Stomach (tissue), 9 donors: ENCODE results near the gene LRP6. TPM values are rescaled to one million over a fixed set of nuclear protein-coding genes. Genes with fewer than 3 reads are reported as not detected.

Experiments used
- DNase-seq, 2 donors: peaks; one replicate each; pipeline versions ENCODE4 v3.0.0 to v3.0.0-alpha.2; 2013 to 2019
- H3K27ac ChIP-seq, 5 donors: fragments of 200-600 bp in 4 of 5; sonication (generic) in 4 of 5; one replicate each; pipeline ENCODE4 v1.5.1; 2013 to 2019; ENCODE audit warnings: mild to moderate bottlenecking in 1 of 5, moderate library complexity in 1 of 5
- H3K27me3 ChIP-seq, 3 donors: fragments of 200-600 bp; sonication (generic); one replicate each; pipeline ENCODE4 v1.5.1; 2017 to 2019; ENCODE audit warnings: mixed run types in 1 of 3
- H3K36me3 ChIP-seq, 4 donors: fragments of 200-600 bp; sonication (generic); 1 replicate in 3 of 4; 2 replicates in 1 of 4; pipeline ENCODE4 v1.5.1; 2016 to 2019
- H3K4me1 ChIP-seq, 4 donors: fragments of 200-600 bp; sonication (generic); one replicate each; pipeline ENCODE4 v1.5.1; 2016 to 2019
- H3K4me3 ChIP-seq, 4 donors: fragments of 200-600 bp; sonication (generic) in 3 of 4; one replicate each; pipeline ENCODE4 v1.5.1; 2016 to 2019; ENCODE audit warnings: mild to moderate bottlenecking in 1 of 4
- H3K9me3 ChIP-seq, 4 donors: fragments of 200-600 bp; sonication (generic); one replicate each; pipeline ENCODE4 v1.5.1; 2016 to 2019
- EP300 ChIP-seq: sonication (generic); formaldehyde crosslinking; IDR thresholded peaks from one replicate; pipeline ENCODE4 v1.6.1; 2017; ENCODE audit warnings: antibody characterized with exemption
- POLR2A ChIP-seq, 4 donors: fragments of 450-650 bp; IDR thresholded peaks; one replicate each; pipeline ENCODE4 v1.6.1; 2016; ENCODE audit warnings: antibody characterized with exemption in 4 of 4, control low read depth in 2 of 4, mild to moderate bottlenecking in 1 of 4, moderate library complexity in 1 of 4
- POLR2AphosphoS5 ChIP-seq, 3 donors: sonication (generic); formaldehyde crosslinking; IDR thresholded peaks; one replicate each; pipeline ENCODE4 v1.6.1; 2016; ENCODE audit warnings: antibody characterized with exemption in 3 of 3
- WGBS, 5 donors: extraction: QIAGEN DNeasy Blood & Tissue Kit in 3 of 5; methylation state at CpG; one replicate each; pipeline versions ENCODE4 v1.1.5 to v1.1.7; 2013 to 2018; 5-methylcytosine and 5-hydroxymethylcytosine counted together
- intact Hi-C: fragments of 100-400 bp; cut with DNase I; formaldehyde crosslinking; loops from one replicate; pipeline ENCODE4 v1.15.1; 2023; ENCODE audit warnings: low total_unique reads
- polyA plus RNA-seq, 3 donors: library from polyadenylated mRNA; stranded (reverse); fragments of 200-250 nt; gene quantifications; one replicate each; pipeline ENCODE4 v1.2.3, GENCODE V29; 2013
- total RNA-seq, 5 donors: library from RNA; depleted of rRNA; stranded (reverse); fragments of >200 nt; gene quantifications; one replicate each; pipeline versions ENCODE4 v1.1.0 to v1.2.3, GENCODE V29; 2014 to 2016
- TF ChIP-seq, protein P1 (sequence below), 7 experiments: fragments of 450-650 bp in 4 of 7; fragments of 200-600 bp in 3 of 7; sonication (generic) in 3 of 7; IDR thresholded peaks; one replicate each; pipeline ENCODE4 v1.5.1; 2016 to 2019; ENCODE audit warnings: antibody characterized with exemption in 7 of 7, control low read depth in 2 of 7, mild to moderate bottlenecking in 1 of 7
- donor health status: healthy with polysubstance abuse.
- donor health status: Bipolar disorder and iron deficiency.
- donor health status: healthy.

The LRP6 gene
- total and polyA plus RNA-seq, 8 donors = 2.7 to 113 (median 36.8) TPM

DNA sequence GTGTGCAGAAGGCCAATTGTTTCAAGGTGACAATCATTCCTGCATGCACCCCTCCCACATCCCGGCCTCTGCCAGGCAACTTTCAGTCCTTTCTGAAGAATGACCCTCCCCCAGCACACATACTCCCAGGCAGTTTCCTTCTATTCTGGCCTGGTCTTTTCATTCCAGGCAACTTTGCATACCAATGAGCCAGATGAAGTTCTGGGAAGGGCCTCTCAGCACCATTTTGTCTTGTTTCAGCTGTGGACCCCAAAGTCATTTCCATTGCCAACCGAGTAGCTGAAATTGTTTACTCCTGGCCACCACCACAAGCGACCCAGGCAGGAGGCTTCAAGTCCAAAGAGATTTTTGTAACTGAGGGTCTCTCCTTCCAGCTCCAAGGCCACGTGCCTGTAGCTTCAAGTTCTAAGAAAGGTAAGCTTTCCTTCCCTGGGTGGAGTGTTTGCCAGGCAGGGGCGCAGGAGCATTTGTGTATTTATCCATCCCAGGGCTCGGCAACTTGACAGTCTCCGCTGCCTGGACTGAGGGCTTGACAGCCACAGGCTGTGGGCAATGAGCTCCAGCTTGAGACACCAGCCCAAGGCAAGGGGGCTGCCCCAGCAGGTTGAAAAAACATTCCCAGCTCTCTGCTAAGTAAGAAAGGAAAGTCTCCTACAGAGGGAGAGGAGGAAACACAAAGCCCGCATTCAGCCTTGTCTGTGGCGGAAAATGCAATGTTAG is 179.7 kb downstream of the LRP6 start:
- H3K36me3 ChIP-seq = peaks cover 0 to 7% (median 3%) of the 10 kb centered on the region in 4 donors
- no peaks in the 10 kb centered on the region for H3K9me3 ChIP-seq
- no peak overlapping the region for H3K27ac ChIP-seq
- no peaks in the 10 kb centered on the region for H3K27me3 ChIP-seq
- peaks cover 0 to 5% (median 0%) of the 10 kb centered on the region in 4 donors for H3K4me1 ChIP-seq
- no peak for DNase-seq
- TF ChIP-seq EP300 (no peak), POLR2AphosphoS5 (IDR thresholded peaks at IDR 0.05) (no peak)
- no peak overlapping the region for H3K4me3 ChIP-seq
- WGBS, 5 donors = 75 to 86% (median 83%) methylated on average over 9 of the region's 9 CpGs
- intact Hi-C loops = loop anchor here (10.0 kb wide), 1 partner anchor 248 kb away; no protein-coding TSS in a partner anchor

DNA sequence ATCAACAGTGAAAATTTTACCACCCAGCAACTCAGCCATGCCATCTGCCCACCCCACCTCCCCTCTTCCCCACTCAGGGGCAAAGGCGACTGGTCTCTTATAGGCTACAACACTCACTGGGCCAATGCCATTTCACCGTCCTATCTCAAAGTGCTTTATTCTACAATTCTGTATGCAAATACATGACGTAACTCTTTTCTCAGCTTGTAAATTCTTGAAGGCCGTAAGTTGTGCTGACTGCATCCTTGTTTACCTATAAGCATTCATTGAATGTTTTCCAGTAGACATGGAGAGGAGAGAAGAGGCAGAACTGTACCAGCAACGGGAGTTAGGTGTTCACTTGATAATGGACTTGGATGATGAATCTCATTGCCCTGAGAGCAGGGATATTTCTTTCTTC is 180.5 kb downstream of the LRP6 start:
- Histone ChIP-seq H3K4me3 (no peak overlapping the region), H3K9me3 (no peaks in the 10 kb centered on the region), H3K27me3 (no peaks in the 10 kb centered on the region), H3K27ac (no peak overlapping the region), H3K36me3 (peaks cover 0 to 7% (median 3%) of the 10 kb centered on the region in 4 donors), H3K4me1 (peaks cover 0 to 10% (median 0%) of the 10 kb centered on the region in 4 donors)
- no peak for DNase-seq
- intact Hi-C loops = loop anchor here (10.0 kb wide), 1 partner anchor 248 kb away; no protein-coding TSS in a partner anchor
- 69 to 82% (median 78%) methylated on average over 5 of the region's 5 CpGs for WGBS, 5 donors
- TF ChIP-seq, protein P1, sequence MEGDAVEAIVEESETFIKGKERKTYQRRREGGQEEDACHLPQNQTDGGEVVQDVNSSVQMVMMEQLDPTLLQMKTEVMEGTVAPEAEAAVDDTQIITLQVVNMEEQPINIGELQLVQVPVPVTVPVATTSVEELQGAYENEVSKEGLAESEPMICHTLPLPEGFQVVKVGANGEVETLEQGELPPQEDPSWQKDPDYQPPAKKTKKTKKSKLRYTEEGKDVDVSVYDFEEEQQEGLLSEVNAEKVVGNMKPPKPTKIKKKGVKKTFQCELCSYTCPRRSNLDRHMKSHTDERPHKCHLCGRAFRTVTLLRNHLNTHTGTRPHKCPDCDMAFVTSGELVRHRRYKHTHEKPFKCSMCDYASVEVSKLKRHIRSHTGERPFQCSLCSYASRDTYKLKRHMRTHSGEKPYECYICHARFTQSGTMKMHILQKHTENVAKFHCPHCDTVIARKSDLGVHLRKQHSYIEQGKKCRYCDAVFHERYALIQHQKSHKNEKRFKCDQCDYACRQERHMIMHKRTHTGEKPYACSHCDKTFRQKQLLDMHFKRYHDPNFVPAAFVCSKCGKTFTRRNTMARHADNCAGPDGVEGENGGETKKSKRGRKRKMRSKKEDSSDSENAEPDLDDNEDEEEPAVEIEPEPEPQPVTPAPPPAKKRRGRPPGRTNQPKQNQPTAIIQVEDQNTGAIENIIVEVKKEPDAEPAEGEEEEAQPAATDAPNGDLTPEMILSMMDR (IDR thresholded peaks at IDR 0.05) = no peak

DNA sequence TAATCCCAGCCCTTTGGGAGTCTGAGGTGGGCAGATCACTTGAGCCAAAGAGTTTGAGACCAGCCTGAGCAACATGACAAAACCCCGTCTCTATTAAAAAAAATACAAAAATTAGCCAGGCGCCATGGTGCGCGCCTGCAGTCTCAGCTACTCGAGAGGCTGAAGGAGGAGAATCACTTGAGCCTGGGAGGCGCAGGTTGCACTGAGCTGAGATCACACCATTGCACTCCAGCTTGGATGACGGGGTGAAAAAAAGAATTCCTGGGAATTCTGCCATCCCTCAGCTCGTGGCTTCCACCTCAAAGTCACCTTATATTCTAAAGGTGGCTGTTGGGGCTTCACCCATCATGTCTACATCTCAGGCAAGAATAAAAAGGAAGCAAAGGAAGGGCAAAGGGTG is 183.2 kb downstream of the LRP6 start:
- WGBS, 5 donors = 74 to 88% (median 79%) methylated on average over 8 of the region's 8 CpGs
- no peak for TF ChIP-seq POLR2AphosphoS5 (IDR thresholded peaks at IDR 0.05)
- TF ChIP-seq, protein P1 (IDR thresholded peaks at IDR 0.05) = no peak
- no peak for TF ChIP-seq POLR2A (IDR thresholded peaks at IDR 0.05)
- no peak for TF ChIP-seq EP300
- Histone ChIP-seq H3K36me3 (peaks cover 0 to 7% (median 3%) of the 10 kb centered on the region in 4 donors), H3K4me1 (peaks cover 0 to 10% (median 0%) of the 10 kb centered on the region in 4 donors), H3K27ac (no peak overlapping the region), H3K4me3 (no peak overlapping the region), H3K9me3 (no peaks in the 10 kb centered on the region), H3K27me3 (no peaks in the 10 kb centered on the region)
- intact Hi-C loops = loop anchor here (10.0 kb wide), 1 partner anchor 251 kb away; no protein-coding TSS in a partner anchor
- DNase-seq = no peak

- H3K27ac ChIP-seq = peak overlapping the region; percentile 36 to 70 (median 57)
- intact Hi-C loops = loop anchor here (10.0 kb wide), 1 partner anchor 253 kb away; no protein-coding TSS in a partner anchor
- H3K4me1 ChIP-seq = peaks cover 0 to 10% (median 0%) of the 10 kb centered on the region in 4 donors
- TF ChIP-seq, protein P1 (IDR thresholded peaks at IDR 0.05) = peak in 3 of 7 experiments; percentile 12 to 24 (median 24)
- TF ChIP-seq EP300 (no peak), POLR2A (IDR thresholded peaks at IDR 0.05) (no peak), POLR2AphosphoS5 (IDR thresholded peaks at IDR 0.05) (no peak)
- 49 to 64% (median 59%) methylated on average over 3 of the region's 3 CpGs for WGBS, 5 donors
- peak in 1 of 2 donors; percentile 59 for DNase-seq
- H3K9me3 ChIP-seq = no peaks in the 10 kb centered on the region
- no peaks in the 10 kb centered on the region for H3K36me3 ChIP-seq
- no peak overlapping the region for H3K4me3 ChIP-seq
- H3K27me3 ChIP-seq = no peaks in the 10 kb centered on the region
These were observed 184.9 kb downstream of the LRP6 start for GRCh38 chr12:12081836-12082497.
